ENCODE data around the gene EDA.
"Not testable (repeated sequence)": the region's sequence is repeated elsewhere in the genome, so short reads cannot be mapped to it uniquely, and the experiment has no call there.

Gene EDA

GRCh38 chrX:69844636-69845035 lies 228.7 kb downstream of the EDA start:
- no peak for DNase-seq (ENCODE audit: extremely low read depth, low read depth)
- no peak for TF ChIP-seq CTCF (IDR thresholded peaks at IDR 0.05; ENCODE audit: low read depth, low read length)

GRCh38 chrX:69859999-69860398 lies 244.1 kb downstream of the EDA start:
- not testable (repeated sequence) for DNase-seq (ENCODE audit: extremely low read depth, low read depth)

- TF ChIP-seq CTCF (IDR thresholded peaks at IDR 0.05; ENCODE audit: low read depth, low read length) = no peak
- DNase-seq (ENCODE audit: extremely low read depth, low read depth) = no peak
These were observed 260.3 kb downstream of the EDA start for GRCh38 chrX:69876221-69876620.

- no peak for TF ChIP-seq CTCF (IDR thresholded peaks at IDR 0.05; ENCODE audit: low read depth, low read length)
- DNase-seq (ENCODE audit: extremely low read depth, low read depth) = no peak
These were observed 268.3 kb downstream of the EDA start for GRCh38 chrX:69884210-69884609.

- no peak for DNase-seq (ENCODE audit: extremely low read depth, low read depth)
- no peak for TF ChIP-seq CTCF (IDR thresholded peaks at IDR 0.05; ENCODE audit: low read depth, low read length)
These were observed 280.1 kb downstream of the EDA start for GRCh38 chrX:69896046-69896445.

- DNase-seq (ENCODE audit: extremely low read depth, low read depth) = no peak
- no peak for TF ChIP-seq CTCF (IDR thresholded peaks at IDR 0.05; ENCODE audit: low read depth, low read length)
These were observed 284.6 kb downstream of the EDA start for GRCh38 chrX:69900491-69900890.

- no peak for TF ChIP-seq CTCF (IDR thresholded peaks at IDR 0.05; ENCODE audit: low read depth, low read length)
- no peak for DNase-seq (ENCODE audit: extremely low read depth, low read depth)
These were observed 290.5 kb downstream of the EDA start for GRCh38 chrX:69906447-69906846.

GRCh38 chrX:69914781-69915180 lies 298.9 kb downstream of the EDA start:
- no peak for DNase-seq (ENCODE audit: extremely low read depth, low read depth)
- no peak for TF ChIP-seq CTCF (IDR thresholded peaks at IDR 0.05; ENCODE audit: low read depth, low read length)
